BE2C (cell line): ENCODE data around the gene XYLT1.

ENCODE experiments used
- DNase-seq: peaks from one replicate; pipeline ENCODE4 v3.0.0-alpha.2; 2020
- H3K27me3 ChIP-seq: fragments of 250-450 bp; sonication (Bioruptor Pico); 2 replicates; pipeline ENCODE4 v1.5.1; 2020; ENCODE audit warnings: mild to moderate bottlenecking
- H3K36me3 ChIP-seq: fragments of 250-450 bp; sonication (Bioruptor Pico); 2 replicates; pipeline ENCODE4 v1.5.1; 2020; ENCODE audit warnings: mild to moderate bottlenecking
- H3K4me1 ChIP-seq: fragments of 250-450 bp; sonication (Bioruptor Pico); 2 replicates; pipeline ENCODE4 v1.5.1; 2020
- H3K4me3 ChIP-seq: 2 replicates; pipeline ENCODE4 v1.5.1; 2011; ENCODE audit warnings: low read depth, low read length
- H3K9me3 ChIP-seq: fragments of 250-450 bp; sonication (Bioruptor Pico); 2 replicates; pipeline ENCODE4 v1.5.1; 2020
- CTCF ChIP-seq: IDR thresholded peaks from 2 replicates; pipeline ENCODE4 v1.5.1; 2012; ENCODE audit warnings: mild to moderate bottlenecking, low read depth, low read length

XYLT1 gene

GRCh38 chr16:17116595-17117322, 354.0 kb downstream of the XYLT1 start:
- Histone ChIP-seq H3K4me1 (no peaks in the 10 kb centered on the region), H3K36me3 (no peaks in the 10 kb centered on the region), H3K9me3 (no peaks in the 10 kb centered on the region), H3K4me3 (no peak overlapping the region), H3K27me3 (no peaks in the 10 kb centered on the region)
- no peak for TF ChIP-seq CTCF
- no peak for DNase-seq

GRCh38 chr16:17109413-17109812, 361.3 kb downstream of the XYLT1 start:
- Histone ChIP-seq H3K9me3 (no peaks in the 10 kb centered on the region; the same call in 1 of the 2 replicates), H3K36me3 (no peaks in the 10 kb centered on the region), H3K4me1 (no peaks in the 10 kb centered on the region), H3K4me3 (no peak overlapping the region), H3K27me3 (no peaks in the 10 kb centered on the region)
- DNase-seq: no peak
- no peak for TF ChIP-seq CTCF

- Histone ChIP-seq H3K36me3 (no peaks in the 10 kb centered on the region), H3K4me3 (no peak overlapping the region), H3K27me3 (no peaks in the 10 kb centered on the region), H3K9me3 (no peaks in the 10 kb centered on the region; the same call in 1 of the 2 replicates), H3K4me1 (no peaks in the 10 kb centered on the region)
- no peak for DNase-seq
- no peak for TF ChIP-seq CTCF
Observed at GRCh38 chr16:17108596-17108995, 362.2 kb downstream of the XYLT1 start.

- no peak for DNase-seq
- TF ChIP-seq CTCF: no peak
- no peaks in the 10 kb centered on the region for H3K4me1 ChIP-seq
- H3K27me3 ChIP-seq: no peaks in the 10 kb centered on the region
- no peak overlapping the region for H3K4me3 ChIP-seq
- no peaks in the 10 kb centered on the region for H3K36me3 ChIP-seq
- no peaks in the 10 kb centered on the region; the same call in 1 of the 2 replicates for H3K9me3 ChIP-seq
Observed at GRCh38 chr16:17107450-17107849, 363.3 kb downstream of the XYLT1 start.

- Histone ChIP-seq H3K36me3 (no peaks in the 10 kb centered on the region), H3K4me3 (no peak overlapping the region), H3K4me1 (no peaks in the 10 kb centered on the region)
Observed at GRCh38 chr16:17106243-17106791, 364.4 kb downstream of the XYLT1 start.

More at GRCh38 chr16:17106243-17106791, 364.4 kb downstream of the XYLT1 start:
- Histone ChIP-seq H3K9me3 (no peaks in the 10 kb centered on the region; the same call in 1 of the 2 replicates), H3K27me3 (no peaks in the 10 kb centered on the region)
- no peak for DNase-seq
- TF ChIP-seq CTCF: no peak
